Ishikawa (cell line): ENCODE measurements around the gene RAVER1.

Experiments
- CEBPB ChIP-seq: IDR thresholded peaks from 2 replicates; pipeline ENCODE4 v1.6.1; 2012
- CREB1 ChIP-seq: IDR thresholded peaks from 2 replicates; pipeline ENCODE4 v1.6.1; 2012; ENCODE audit warnings: low read depth
- EGR1 ChIP-seq: IDR thresholded peaks from 2 replicates; pipeline ENCODE4 v1.6.1; 2012
- EP300 ChIP-seq: IDR thresholded peaks from 2 replicates; pipeline ENCODE4 v1.6.1; 2012; ENCODE audit warnings: borderline replicate concordance
- FOXM1 ChIP-seq: IDR thresholded peaks from 2 replicates; pipeline ENCODE4 v1.6.1; 2012; ENCODE audit warnings: low read depth, borderline replicate concordance
- NFIC ChIP-seq: IDR thresholded peaks from 2 replicates; pipeline ENCODE4 v1.6.1; 2012
- RAD21 ChIP-seq: IDR thresholded peaks from 2 replicates; pipeline ENCODE4 v1.6.1; 2012; ENCODE audit warnings: low read depth
- TAF1 ChIP-seq: IDR thresholded peaks from 2 replicates; pipeline ENCODE4 v1.6.1; 2012; ENCODE audit warnings: low read depth, mild to moderate bottlenecking
- TCF12 ChIP-seq: IDR thresholded peaks from 2 replicates; pipeline ENCODE4 v1.6.1; 2012; ENCODE audit warnings: low read depth
- TEAD4 ChIP-seq: IDR thresholded peaks from 2 replicates; pipeline ENCODE4 v1.6.1; 2012
- YY1 ChIP-seq: IDR thresholded peaks from 2 replicates; pipeline ENCODE4 v1.6.1; 2012; ENCODE audit warnings: low read depth
- ZBTB7A ChIP-seq: IDR thresholded peaks from 2 replicates; pipeline ENCODE4 v1.6.1; 2012; ENCODE audit warnings: low read depth
- TF ChIP-seq, protein P1 (sequence below): IDR thresholded peaks from 2 replicates; pipeline ENCODE4 v1.6.1; 2012
- TF ChIP-seq, protein P2 (sequence below): IDR thresholded peaks from 2 replicates; pipeline ENCODE4 v1.6.1; 2012; ENCODE audit warnings: low read depth, mild to moderate bottlenecking
- TF ChIP-seq, protein P3 (sequence below): IDR thresholded peaks from 2 replicates; pipeline ENCODE4 v1.6.1; 2012

RAVER1 gene

DNA sequence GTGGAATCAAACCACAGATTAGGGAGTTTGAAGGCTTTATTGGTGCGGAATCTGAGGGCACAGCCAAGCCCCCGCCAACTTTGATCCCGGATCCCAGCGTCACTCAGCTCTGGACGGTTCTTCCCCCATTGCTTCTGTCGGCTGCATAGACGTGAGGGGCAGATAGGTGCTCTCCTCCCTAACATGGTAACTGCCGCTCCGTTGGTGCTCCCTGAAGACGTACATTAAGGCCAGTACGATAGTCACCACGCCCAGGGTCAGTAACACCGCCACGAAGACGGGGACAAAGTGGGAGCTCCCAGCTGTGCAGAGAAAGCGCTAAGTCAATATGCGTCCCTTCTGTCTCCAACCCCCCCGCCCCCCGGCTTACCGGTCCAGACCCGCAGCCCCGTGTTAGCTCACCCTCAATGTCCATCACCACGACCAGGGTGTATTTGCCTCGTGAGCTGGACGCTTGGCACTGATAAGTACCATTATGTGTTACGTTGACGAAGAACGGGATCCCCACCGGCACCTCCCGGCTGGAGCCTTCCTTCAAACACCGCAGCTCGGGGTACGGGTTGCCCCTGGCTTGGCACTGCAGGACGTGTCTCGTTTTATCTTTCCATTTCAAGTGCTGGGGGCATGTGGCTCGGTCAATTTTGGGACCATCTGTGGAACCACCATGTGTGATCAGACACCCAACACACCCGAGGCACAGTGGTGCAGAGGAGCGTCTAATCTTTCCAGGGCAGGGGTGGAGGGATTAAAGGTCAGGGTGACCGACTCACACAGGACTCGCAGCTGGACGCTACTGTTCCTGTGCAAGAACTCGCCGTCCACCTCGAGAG lies 644 bp upstream of the RAVER1 start:
- no peak for TF ChIP-seq NFIC
- no peak for TF ChIP-seq EP300
- no peak for TF ChIP-seq FOXM1
- no peak for TF ChIP-seq RAD21
- TF ChIP-seq CREB1: no peak
- TF ChIP-seq EGR1: no peak
- TF ChIP-seq YY1: no peak
- TF ChIP-seq, protein P1, sequence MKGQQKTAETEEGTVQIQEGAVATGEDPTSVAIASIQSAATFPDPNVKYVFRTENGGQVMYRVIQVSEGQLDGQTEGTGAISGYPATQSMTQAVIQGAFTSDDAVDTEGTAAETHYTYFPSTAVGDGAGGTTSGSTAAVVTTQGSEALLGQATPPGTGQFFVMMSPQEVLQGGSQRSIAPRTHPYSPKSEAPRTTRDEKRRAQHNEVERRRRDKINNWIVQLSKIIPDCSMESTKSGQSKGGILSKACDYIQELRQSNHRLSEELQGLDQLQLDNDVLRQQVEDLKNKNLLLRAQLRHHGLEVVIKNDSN: no peak
- no peak for TF ChIP-seq ZBTB7A
- TF ChIP-seq TCF12: no peak
- TF ChIP-seq, protein P2, sequence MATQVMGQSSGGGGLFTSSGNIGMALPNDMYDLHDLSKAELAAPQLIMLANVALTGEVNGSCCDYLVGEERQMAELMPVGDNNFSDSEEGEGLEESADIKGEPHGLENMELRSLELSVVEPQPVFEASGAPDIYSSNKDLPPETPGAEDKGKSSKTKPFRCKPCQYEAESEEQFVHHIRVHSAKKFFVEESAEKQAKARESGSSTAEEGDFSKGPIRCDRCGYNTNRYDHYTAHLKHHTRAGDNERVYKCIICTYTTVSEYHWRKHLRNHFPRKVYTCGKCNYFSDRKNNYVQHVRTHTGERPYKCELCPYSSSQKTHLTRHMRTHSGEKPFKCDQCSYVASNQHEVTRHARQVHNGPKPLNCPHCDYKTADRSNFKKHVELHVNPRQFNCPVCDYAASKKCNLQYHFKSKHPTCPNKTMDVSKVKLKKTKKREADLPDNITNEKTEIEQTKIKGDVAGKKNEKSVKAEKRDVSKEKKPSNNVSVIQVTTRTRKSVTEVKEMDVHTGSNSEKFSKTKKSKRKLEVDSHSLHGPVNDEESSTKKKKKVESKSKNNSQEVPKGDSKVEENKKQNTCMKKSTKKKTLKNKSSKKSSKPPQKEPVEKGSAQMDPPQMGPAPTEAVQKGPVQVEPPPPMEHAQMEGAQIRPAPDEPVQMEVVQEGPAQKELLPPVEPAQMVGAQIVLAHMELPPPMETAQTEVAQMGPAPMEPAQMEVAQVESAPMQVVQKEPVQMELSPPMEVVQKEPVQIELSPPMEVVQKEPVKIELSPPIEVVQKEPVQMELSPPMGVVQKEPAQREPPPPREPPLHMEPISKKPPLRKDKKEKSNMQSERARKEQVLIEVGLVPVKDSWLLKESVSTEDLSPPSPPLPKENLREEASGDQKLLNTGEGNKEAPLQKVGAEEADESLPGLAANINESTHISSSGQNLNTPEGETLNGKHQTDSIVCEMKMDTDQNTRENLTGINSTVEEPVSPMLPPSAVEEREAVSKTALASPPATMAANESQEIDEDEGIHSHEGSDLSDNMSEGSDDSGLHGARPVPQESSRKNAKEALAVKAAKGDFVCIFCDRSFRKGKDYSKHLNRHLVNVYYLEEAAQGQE: no peak
- no peak for TF ChIP-seq TEAD4

DNA sequence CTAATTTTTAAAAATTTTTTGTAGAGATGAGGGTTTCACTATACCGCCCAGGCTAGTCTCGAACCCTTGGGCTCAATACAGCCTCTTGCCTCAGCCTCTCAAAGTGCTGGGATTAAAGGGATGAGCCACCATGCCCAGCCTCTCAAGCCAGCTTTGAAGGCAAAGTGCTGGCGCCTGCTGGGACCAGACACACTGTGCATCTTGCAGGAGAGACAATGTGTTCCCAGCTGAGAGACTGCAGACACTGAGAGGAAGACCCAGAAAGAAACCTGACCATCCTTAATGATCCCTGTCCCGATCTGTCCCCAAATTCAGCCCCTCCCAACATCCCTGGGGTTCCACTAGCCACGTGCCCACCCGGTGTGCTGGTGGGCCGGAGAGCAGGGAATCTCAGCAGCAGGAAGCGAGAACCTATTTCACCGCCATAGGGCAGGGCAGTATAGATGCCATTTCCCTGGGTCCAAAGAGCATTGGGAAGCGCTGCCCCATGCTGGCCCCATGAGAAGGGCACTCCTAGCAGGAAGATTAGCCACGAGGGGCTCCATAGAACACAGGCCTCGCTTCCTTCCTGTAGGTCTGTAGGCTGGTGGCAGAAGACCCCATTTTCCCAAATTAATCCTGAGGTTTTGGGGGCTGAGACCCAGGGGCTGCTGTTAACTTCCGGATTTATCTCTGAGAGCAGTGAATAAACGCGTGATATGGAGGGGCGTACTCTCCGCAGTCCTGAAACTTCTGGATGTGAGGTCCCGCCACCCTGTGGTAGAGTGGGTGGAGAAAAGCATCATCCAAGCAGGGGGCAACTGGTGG lies 968 bp downstream of the RAVER1 start:
- TF ChIP-seq EP300 (no peak), FOXM1 (no peak), EGR1 (no peak), TAF1 (no peak)
- TF ChIP-seq, protein P3, sequence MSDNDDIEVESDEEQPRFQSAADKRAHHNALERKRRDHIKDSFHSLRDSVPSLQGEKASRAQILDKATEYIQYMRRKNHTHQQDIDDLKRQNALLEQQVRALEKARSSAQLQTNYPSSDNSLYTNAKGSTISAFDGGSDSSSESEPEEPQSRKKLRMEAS: no peak

DNA sequence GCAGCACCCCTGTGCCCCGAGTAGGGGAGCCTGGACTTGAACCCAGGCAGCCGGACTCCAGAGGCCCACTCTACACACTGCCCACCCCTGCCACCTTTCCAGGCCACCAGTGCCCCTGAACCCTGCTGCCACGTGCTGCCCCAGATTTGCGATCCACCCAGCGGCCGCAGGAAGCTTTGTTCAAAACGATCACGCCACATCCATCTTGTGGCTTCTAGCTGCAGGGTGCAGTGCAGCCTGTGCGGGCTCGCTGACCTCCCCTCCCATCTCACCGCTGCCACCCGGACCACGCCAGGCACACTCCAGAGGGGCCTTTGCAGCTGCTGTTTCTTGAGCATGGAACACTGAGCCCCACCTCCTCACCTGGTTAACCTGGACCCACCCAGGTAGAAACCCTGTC lies 3.8 kb downstream of the RAVER1 start:
- TF ChIP-seq YY1 (no peak), TEAD4 (no peak), RAD21 (no peak), EGR1 (no peak), ZBTB7A (no peak), CREB1 (no peak)
- TF ChIP-seq, protein P1: no peak
- TF ChIP-seq, protein P2: no peak

DNA sequence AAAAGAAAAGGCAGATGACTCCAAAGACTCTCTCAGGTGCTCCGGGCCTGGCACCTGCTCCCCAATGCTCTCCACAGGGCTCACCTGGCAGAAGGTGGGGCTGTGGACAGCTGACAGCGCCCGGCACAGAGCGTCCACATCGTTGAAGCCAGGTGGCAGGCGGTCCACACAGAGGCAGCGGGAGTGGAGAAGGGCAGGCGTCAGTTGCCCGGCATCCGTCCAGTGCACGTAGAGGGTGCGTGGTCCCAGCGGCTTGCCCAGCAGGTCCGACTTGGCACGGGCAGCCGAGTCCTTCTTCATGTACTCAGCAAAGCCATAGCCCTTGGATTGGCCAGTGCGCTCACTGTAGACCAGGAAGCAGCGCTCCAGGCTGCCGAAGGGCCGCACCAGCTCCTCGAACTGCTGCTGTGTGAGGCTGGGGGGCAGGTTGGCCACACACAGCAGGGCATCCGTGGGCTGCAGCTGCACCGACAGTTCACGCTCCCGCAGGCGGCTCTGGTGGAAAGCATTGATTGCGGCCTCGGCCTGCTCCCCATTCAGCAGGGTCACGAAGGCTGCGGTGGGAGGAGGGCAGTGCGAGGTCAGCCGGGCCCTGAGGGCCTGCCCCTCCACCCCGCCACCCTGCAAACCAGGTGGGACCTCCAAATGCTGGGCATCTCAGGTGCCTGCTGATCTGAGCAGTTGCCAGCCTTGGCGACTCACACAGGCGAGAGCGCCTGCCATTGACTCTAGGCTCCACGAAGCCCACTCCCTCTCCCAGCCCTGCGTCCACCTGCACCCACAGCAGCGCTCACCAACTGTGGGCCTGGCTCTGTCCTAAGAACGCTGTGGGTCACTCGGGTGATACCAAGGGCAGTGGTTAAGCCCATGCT lies 4.5 kb downstream of the RAVER1 start:
- no peak for TF ChIP-seq CREB1
- TF ChIP-seq FOXM1: no peak
- TF ChIP-seq TCF12: no peak
- TF ChIP-seq, protein P1: no peak
- TF ChIP-seq EGR1: no peak
- no peak for TF ChIP-seq YY1
- no peak for TF ChIP-seq EP300
- TF ChIP-seq, protein P3: no peak
- no peak for TF ChIP-seq TEAD4
- TF ChIP-seq NFIC: no peak
- no peak for TF ChIP-seq ZBTB7A
- no peak for TF ChIP-seq RAD21
- TF ChIP-seq, protein P2: no peak
- TF ChIP-seq CEBPB: no peak
